Smooth muscle cell (in vitro differentiated cells): ENCODE measurements around the gene OPRL1. TPM values are rescaled to one million over a fixed set of nuclear protein-coding genes. Genes with fewer than 3 reads are reported as not detected.

ENCODE experiments used
- DNase-seq: peaks from one replicate; lab custom pipeline; 2025; ENCODE audit not compliant: unreplicated experiment; lab: John Stamatoyannopoulos, UW
- H2AFZ ChIP-seq: fragments of 200-600 bp; sonication (generic); 2 replicates; pipeline ENCODE4 v1.6.0; 2016; ENCODE audit warnings: antibody characterized with exemption, low read depth, mild to moderate bottlenecking
- H3F3A ChIP-seq: fragments of 200-600 bp; sonication (generic); 2 replicates; pipeline ENCODE4 v1.6.0; 2017; ENCODE audit warnings: antibody characterized with exemption, low read depth
- H3K27ac ChIP-seq: fragments of 200-600 bp; sonication (generic); 2 replicates; pipeline ENCODE4 v1.5.1; 2016; ENCODE audit warnings: low read depth, mild to moderate bottlenecking
- H3K27me3 ChIP-seq: fragments of 200-600 bp; sonication (generic); 2 replicates; pipeline ENCODE4 v1.6.1; 2016; ENCODE audit warnings: low read depth, mild to moderate bottlenecking
- H3K36me3 ChIP-seq: fragments of 200-600 bp; sonication (generic); 2 replicates; pipeline ENCODE4 v1.5.1; 2016; ENCODE audit warnings: low read depth
- H3K4me1 ChIP-seq: fragments of 200-600 bp; sonication (generic); 2 replicates; pipeline ENCODE4 v1.5.1; 2016; ENCODE audit warnings: low read depth
- H3K4me2 ChIP-seq: fragments of 200-600 bp; sonication (generic); 2 replicates; pipeline ENCODE4 v1.6.0; 2016; ENCODE audit warnings: mild to moderate bottlenecking
- H3K4me3 ChIP-seq: fragments of 200-600 bp; sonication (generic); 2 replicates; pipeline ENCODE4 v1.5.1; 2016; ENCODE audit warnings: mild to moderate bottlenecking
- H3K79me2 ChIP-seq: fragments of 200-600 bp; sonication (generic); 2 replicates; pipeline ENCODE4 v1.6.0; 2016; ENCODE audit warnings: low read depth, mild to moderate bottlenecking
- H3K9ac ChIP-seq: fragments of 200-600 bp; sonication (generic); 2 replicates; pipeline ENCODE4 v1.6.0; 2016; ENCODE audit warnings: low read depth
- H3K9me3 ChIP-seq: fragments of 200-600 bp; sonication (generic); replicated peaks from 2 replicates; pipeline ENCODE4 v1.5.1; 2016; ENCODE audit warnings: low read depth
- H4K20me1 ChIP-seq: fragments of 200-600 bp; sonication (generic); 2 replicates; pipeline ENCODE4 v1.6.0; 2016; ENCODE audit warnings: low read depth
- CTCF ChIP-seq: fragments of 200-600 bp; sonication (generic); IDR thresholded peaks from 2 replicates; pipeline ENCODE4 v1.5.1; 2017; ENCODE audit warnings: borderline replicate concordance, mild to moderate bottlenecking, antibody characterized with exemption; ENCODE audit not compliant: insufficient read depth, poor library complexity, severe bottlenecking
- WGBS: methylation state at CpG from one replicate; pipeline ENCODE4 v1.1.7; 2016; ENCODE audit warnings: low lambda C conversion rate; 5-methylcytosine and 5-hydroxymethylcytosine counted together
- polyA plus RNA-seq: library from polyadenylated mRNA; unstranded; fragments of >200 nt; fragmentation: Nextera tagmentation; extraction: Ambion mirVana; gene quantifications from 2 replicates; pipeline ENCODE4 v1.2.1, GENCODE V29; 2016
- total RNA-seq: library from RNA; depleted of rRNA; stranded (reverse); fragments of >200 nt; gene quantifications from 2 replicates; pipeline ENCODE4 v1.2.3, GENCODE V29; 2014

Gene OPRL1
- total and polyA plus RNA-seq, 2 experiments from 2014 or later = 3.1 to 6.4 TPM

DNA sequence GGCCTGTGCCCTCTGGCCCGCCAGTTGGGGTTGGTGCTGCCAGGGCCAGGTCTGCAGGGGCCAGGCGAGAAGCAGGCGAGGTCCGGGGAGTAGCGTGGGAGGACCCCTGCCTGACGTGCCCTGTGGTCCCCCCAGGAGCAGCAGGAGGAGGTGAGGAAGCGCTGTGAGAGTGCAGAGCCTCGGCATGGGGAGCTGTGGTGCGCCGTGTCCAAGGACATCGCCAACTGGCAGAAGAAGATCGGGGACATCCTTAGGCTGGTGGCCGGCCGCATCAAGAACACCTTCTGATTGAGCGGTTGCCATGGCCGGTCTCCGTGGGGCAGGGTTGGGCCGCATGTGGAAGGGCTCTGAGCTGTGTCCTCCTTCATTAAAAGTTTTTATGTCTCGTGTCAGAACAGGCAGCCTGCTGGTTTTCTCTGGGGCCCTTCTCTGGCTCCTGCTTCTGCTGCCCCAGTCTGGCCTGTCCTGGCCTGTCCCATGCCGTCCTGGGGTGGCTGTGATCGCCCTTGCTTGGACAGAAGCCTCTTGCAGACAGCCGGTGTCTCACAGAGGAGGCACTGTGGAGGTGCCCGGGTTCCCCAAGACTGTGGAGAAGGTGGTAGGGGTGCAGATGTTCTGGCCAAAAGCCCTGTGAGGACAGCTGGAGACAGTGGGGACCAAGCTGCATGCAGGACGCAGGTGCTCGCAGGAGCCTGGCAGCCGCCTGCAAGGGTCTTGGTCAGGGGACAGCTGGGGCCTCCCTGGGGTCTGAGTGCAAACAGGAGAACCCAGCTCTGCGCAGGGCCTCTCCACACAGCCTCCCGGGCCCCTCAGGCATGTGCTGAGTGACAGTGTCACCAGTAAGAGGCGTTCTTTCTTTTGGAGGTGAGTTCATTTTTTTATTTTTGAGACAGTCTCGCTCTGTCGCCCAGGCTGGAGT is 46.9 kb upstream of the OPRL1 start:
- Histone ChIP-seq H3K79me2 (no peaks in the 10 kb centered on the region), H3K9me3 (no peaks in the 10 kb centered on the region), H3K36me3 (no peaks in the 10 kb centered on the region), H3K4me3 (no peak overlapping the region), H3K27ac (no peak overlapping the region), H3K9ac (no peak overlapping the region), H2AFZ (no peak overlapping the region), H3K27me3 (peaks cover 9% of the 10 kb centered on the region), H3K4me2 (no peak overlapping the region), H3F3A (no peaks in the 10 kb centered on the region), H4K20me1 (no peaks in the 10 kb centered on the region), H3K4me1 (no peaks in the 10 kb centered on the region)
- DNase-seq = no peak
- WGBS = 92% methylated on average over 30 of the region's 31 CpGs
- TF ChIP-seq CTCF = no peak

GRCh38 chr20:64033981-64034493 is 45.8 kb upstream of the OPRL1 start:
- Histone ChIP-seq H3K79me2 (no peaks in the 10 kb centered on the region), H3K4me2 (no peak overlapping the region), H2AFZ (no peak overlapping the region), H3K9ac (no peak overlapping the region), H3K36me3 (no peaks in the 10 kb centered on the region), H3K27me3 (peaks cover 17% of the 10 kb centered on the region), H3K4me1 (no peaks in the 10 kb centered on the region), H3F3A (no peaks in the 10 kb centered on the region), H3K9me3 (no peaks in the 10 kb centered on the region), H4K20me1 (no peaks in the 10 kb centered on the region), H3K4me3 (no peak overlapping the region), H3K27ac (no peak overlapping the region)
- 90% methylated on average over 8 of the region's 11 CpGs for WGBS
- DNase-seq = no peak
- no peak for TF ChIP-seq CTCF

- Histone ChIP-seq H3K4me3 (no peak overlapping the region), H3K36me3 (no peaks in the 10 kb centered on the region), H3K9ac (no peak overlapping the region), H3K79me2 (no peaks in the 10 kb centered on the region), H3K27me3 (peaks cover 22% of the 10 kb centered on the region), H3F3A (no peaks in the 10 kb centered on the region), H3K4me2 (no peak overlapping the region), H3K4me1 (no peaks in the 10 kb centered on the region), H4K20me1 (no peaks in the 10 kb centered on the region), H3K27ac (no peak overlapping the region), H3K9me3 (no peaks in the 10 kb centered on the region), H2AFZ (no peak overlapping the region)
- WGBS = 86% methylated on average over 17 of the region's 17 CpGs
- TF ChIP-seq CTCF = no peak
- DNase-seq = no peak
These were observed 44.6 kb upstream of the OPRL1 start for GRCh38 chr20:64035066-64035932.
